SK-N-DZ (cell line): ENCODE measurements around the gene TMEM154.
"Not testable (repeated sequence)": the region's sequence is repeated elsewhere in the genome, so short reads cannot be mapped to it uniquely, and the experiment has no call there.

Experiments
- DNase-seq: peaks from one replicate; pipeline ENCODE4 v3.0.0-alpha.2; 2015; ENCODE audit warnings: low spot score

TMEM154 gene

DNA sequence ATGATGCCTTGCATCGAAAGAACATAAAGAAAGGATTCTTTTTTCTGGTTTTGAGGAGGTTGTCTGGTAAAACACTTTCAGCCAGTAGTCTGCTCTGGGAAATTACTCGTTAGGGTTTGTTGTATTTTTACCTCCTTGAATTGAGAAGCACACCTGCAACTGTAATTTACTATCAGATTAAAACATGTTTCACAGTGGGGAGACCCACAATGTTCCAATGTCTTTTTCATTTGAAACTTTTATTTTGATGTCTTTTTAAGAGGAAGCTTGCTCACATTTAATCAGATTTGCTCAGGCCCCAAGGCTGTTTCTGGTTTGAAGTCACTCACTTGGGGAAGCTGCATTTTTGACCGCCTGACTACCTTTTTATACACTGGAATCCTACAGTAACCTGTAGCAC, 12.0 kb downstream of the TMEM154 start:
- no peak for DNase-seq

GRCh38 chr4:152666946-152667345, 12.9 kb downstream of the TMEM154 start:
- no peak for DNase-seq

GRCh38 chr4:152665691-152666395, 14.0 kb downstream of the TMEM154 start:
- no peak for DNase-seq

DNA sequence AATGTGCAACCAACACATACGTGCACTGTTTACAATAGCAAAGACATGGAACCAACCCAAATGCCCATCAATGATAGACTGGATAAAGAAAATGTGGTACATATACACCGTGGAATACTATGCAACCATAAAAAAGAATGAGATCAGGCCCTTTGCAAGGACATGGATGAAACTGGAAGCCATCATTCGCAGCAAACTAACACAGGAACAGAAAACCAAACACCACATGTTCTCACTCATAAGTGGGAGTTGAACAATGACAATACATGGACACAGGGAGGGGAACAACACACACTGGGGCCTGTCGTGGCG, 15.8 kb downstream of the TMEM154 start:
- not testable (repeated sequence) for DNase-seq

DNA sequence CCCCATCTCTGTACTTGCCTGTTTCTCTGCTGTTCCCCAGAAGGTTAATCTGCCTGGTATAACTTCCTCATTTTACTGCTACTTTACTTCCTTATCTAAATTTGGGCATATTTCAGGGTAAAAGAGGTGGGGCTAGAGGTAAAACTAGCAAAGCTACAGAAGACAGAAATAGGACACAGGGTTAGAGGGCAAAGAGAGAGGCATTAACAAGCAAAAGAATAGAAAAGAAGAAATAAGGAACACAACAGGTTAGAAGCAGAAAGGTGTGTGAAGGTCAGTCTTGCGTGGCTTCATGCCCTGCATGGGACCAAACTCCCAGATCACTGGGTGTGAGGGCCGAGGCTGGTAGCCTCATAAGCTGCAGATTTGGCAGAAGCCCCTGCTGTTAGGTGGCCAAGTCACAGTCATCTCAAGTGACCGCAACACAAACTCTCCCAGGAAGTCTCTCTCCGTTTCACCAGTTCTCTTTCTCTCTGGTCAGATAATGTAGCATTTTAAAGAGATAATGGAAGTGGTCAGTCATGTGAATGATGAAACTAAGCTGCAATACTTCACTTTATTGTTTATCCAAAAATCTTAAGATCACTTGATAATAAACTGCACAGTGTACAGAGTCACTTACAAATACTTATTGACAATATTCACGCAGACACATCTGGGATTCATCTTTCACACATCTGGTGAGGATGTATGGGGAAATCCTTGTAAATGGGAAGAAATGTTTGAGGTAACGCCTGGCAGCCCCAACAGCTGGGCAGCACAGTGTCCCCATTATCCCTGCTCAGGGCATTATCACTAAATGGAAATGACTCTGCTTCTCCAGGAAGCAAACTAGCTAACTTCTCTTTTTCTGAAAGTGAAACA, 16.4 kb downstream of the TMEM154 start:
- no peak for DNase-seq

DNA sequence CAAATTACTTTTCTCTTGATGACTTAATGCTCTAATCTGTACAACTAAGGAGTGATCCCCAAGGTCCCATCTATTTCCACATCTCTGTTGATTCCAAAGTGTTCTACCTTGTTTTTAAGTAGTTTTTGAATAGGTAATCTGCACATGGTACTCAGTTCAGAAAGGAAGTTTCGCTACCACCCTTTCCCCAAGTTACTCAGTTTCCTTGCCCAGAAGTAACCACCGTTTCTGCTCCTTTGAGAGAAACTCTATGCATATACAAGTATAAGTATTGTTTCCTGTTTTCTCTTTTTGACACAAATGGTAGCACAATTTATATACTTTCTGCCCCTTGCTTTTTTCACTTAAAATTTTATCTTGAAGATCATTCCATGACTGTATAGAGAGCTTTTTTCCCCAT, 18.1 kb downstream of the TMEM154 start:
- DNase-seq = no peak

GRCh38 chr4:152660526-152660925, 19.3 kb downstream of the TMEM154 start:
- no peak for DNase-seq

DNA sequence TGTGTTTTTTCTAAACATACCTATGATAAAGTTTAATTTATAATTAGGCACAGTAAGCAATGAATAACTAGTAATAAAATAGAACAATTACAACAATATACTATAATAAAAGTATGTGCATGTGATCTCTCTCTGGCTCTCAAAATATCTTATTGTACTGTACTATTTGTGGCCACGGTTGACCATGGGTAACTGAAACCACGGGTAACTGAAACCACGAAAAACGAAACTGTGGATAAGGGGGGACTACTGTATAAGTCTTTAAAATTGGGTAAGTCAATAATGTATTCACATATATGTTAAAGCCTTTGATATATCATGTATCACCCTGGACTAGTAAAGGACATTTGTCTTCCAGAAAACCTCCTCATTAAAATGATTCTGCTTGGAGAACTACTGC, 20.0 kb downstream of the TMEM154 start:
- DNase-seq = no peak

DNA sequence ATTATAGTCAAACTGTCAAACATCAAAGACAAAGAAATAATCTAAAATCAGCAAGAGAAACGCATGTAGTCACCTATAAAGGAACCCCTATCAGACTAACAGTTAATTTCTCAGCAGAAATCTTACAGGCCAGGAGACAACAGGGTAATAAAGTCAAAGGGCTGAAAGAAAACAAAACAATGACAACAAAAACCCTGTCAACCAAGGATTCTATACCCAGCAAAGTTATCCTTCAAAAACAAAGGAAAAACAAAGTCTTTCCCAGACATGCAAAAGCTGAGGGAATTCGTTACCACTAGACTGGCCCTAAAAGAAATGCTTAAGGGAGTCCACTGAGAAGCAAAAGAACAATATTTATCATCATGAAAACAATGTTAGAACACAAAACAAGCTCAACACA, 22.1 kb downstream of the TMEM154 start:
- no peak for DNase-seq

GRCh38 chr4:152655272-152656129, 24.3 kb downstream of the TMEM154 start:
- DNase-seq = no peak

DNA sequence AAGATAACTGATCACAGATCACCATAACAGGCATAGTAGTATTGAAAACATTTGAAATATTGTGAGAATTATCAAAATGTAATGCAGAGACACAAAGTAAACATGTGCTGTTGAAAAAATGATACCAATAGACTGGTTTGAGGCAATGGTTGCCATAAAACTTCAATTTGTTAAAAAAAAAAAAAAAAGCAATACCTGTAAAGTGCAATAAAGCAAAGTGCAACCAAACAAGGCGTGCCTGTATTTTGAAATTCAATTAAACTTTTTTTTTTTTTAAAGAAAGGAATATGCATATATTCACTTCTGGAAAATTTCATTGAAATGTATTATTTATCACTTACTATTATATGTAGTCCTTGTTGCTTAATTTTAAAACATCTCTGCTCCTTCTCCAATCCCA, 27.7 kb downstream of the TMEM154 start:
- DNase-seq = no peak

DNA sequence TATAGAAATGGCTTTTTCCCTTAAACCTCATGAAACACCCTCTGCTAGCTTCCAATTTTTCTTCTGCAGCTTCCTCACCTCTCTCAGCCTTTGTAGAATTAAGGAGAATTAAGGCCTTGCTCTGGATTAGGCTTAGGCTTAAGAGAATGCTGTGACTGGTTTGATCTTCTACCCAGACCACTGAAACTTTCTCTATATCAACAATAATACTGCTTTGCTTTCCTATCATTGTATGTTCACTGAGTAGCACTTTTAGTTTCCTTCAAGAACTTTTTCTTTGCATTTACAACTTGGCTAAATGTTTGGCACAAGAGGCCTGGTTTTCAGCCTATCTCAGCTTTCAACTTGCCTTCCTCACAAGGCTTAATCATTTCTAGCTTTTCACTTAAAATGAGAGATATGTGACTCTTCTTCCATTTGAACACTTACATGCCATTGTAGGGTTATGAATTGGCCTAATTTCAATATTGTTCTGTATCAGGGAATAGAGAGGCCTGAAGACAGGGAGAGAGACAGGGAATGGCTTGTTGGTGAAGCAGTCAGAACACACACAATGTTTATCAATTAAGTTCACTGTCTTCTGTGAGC, 28.2 kb downstream of the TMEM154 start:
- no peak for DNase-seq

DNA sequence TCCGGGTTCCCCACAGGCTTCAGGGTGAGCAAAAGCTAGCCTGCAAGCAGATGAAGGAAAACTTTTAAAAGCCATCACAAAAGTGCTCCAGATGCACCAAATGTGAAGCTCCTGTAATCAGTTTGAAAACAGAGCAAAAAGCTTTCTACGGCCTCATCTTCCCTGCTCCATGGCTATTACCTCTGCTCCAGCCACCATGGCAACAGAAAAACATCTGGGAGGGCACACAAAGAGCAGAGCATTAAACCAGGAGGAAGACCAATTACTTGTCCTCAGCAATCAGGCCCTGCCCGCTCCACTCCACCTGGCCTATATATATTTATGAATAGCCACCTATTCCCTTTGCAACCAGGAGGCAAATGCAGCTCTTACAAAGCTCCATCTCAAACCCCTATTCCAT, 33.6 kb downstream of the TMEM154 start:
- DNase-seq = no peak

DNA sequence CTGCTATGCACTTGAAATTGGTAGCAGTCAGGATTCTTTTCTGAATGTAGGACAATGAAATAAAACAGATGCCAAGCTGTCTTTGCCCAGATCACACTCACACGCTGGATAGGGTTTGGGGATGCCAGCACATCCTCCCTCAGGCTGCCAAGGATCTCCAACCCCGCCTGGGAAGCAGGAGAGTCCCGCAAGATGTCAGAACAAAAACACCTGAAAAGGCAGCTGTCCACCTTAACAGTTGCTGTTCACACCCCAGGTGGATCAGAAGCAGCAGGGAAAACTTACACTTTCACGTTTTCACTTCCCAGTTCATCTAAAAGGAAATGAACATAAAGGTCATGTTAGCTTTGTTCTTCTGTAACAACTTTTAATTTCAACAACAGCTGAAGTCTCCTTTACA, 35.7 kb downstream of the TMEM154 start:
- DNase-seq = no peak

DNA sequence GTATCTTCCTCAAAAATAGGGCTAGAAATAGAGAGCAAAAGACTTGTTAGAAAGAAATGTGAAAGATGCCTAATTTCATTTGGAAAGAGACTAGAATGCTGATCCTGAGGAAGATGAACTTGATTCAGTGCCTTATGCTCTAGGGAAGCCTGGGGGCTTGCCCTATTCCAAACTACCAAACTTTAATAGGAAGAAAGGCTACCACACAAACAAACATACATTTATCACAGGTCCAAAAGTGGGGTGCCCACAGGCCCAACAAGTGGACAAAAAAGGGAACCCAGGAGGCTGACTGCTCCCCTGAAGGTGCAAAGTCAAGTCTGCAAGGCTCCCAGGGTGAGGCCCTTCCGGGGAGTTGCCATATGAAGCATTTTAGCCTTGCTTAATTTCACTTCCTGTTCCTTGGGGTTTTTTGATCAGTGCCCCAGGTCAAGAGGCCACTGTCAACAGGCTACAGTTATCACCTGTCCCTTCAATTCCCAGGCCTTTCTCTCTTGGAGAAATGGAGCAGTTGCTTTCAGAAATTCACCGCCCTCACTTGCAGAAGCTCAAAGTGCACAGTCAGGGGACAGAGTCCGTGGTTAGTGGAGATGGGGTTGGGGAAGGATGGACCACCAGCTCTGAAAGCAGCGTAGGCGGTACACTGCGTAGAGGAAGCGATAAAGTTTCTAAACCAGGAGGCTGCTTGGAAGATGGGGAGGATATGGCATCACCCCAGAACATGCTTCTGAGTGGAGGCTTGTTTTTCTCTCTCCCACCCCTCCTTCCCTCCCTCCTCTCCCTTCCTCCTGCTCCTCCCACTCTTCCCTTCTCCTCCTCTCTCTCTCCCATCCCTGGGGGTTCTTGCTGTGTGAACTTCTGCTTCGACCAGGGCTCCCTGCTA, 36.4 kb downstream of the TMEM154 start:
- DNase-seq = no peak

DNA sequence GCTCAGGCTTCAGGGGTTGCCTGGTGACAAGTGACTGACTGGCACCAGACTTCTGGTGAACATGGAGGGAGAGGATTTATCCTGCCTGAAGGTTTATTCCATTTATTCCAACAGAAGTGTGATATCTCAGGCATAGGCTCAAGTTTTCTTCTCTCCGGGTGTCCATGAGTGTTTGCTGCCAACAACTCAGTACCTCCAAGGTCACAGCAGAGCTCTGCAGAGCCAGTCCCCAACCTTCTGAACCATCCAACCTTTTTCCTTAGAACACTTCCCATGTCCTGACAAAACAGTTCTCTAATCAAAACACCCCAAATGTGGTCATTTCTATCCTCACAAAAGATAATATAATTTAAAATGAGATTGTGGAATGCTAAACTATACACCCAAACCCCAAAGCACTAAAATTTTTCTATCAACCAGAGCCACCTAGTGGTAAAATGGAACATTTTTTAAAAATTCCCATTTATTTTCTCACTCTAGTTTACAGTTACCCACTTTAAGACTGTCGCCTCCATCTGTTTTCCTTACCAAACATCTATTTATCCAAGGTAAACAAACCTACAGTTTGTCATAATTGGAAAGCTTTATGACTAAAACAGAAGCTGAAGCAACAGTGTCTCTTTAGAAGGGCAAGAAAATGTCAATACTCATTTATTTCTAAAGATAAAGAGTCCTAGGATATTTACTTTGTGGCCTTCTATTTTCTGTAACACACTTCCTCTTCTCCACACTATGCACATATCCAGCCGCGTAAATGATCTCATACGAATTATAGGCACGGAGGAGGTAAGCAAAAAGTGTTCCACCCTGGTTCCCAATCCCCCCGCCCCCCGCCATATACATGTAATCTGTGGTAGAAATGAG, 39.5 kb downstream of the TMEM154 start:
- peak; percentile 12 for DNase-seq

- DNase-seq = no peak
Observed at GRCh38 chr4:152635851-152636250, 43.9 kb downstream of the TMEM154 start.

GRCh38 chr4:152634110-152634760, 45.6 kb downstream of the TMEM154 start:
- DNase-seq = no peak

GRCh38 chr4:152633118-152633517, 46.7 kb downstream of the TMEM154 start:
- DNase-seq = no peak
